ENCODE data around the gene GPSM1.

Gene GPSM1

DNA sequence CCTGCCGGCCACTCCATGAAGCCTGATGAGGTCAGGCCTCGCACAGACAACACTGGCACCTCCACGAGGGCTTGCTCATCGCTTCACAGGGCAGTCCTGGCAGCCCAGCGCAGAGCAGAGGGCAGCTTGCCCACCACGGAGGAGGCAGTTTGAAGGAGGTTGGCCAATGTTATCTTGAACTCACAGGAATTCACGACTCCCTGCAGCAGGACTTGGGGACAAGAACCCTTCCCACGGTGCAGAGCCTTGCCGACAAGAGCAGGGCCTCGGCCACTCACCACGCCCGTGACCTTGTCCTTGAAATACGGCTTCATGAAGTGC, 67.6 kb downstream of the GPSM1 start:
- Histone ChIP-seq H3K36me3 (replicated peaks) (peaks cover 78% of the 10 kb centered on the region), H3K27me3 (ENCODE audit: low read depth) (no peaks in the 10 kb centered on the region), H3K9me3 (no peaks in the 10 kb centered on the region), H3K4me3 (no peak overlapping the region), H3K4me1 (peaks cover 5% of the 10 kb centered on the region; the same call in 1 of the 2 replicates)
- no peak for DNase-seq (ENCODE audit: low spot score in 2 of 2)
- in situ Hi-C loops (cut with MboI; ENCODE audit: low sequenced_read_pairs): no loop called here

- H3K4me3 ChIP-seq: no peak overlapping the region
- in situ Hi-C loops (cut with MboI; ENCODE audit: low sequenced_read_pairs): no loop called here
- H3K4me1 ChIP-seq: peaks cover 9% of the 10 kb centered on the region; the same call in 1 of the 2 replicates
- no peaks in the 10 kb centered on the region for H3K9me3 ChIP-seq
- H3K36me3 ChIP-seq (replicated peaks): peaks cover 76% of the 10 kb centered on the region
- no peaks in the 10 kb centered on the region for H3K27me3 ChIP-seq (ENCODE audit: low read depth)
- DNase-seq (ENCODE audit: low spot score in 2 of 2): no peak
Measured at GRCh38 chr9:136395345-136396218, 68.2 kb downstream of the GPSM1 start.

GRCh38 chr9:136396219-136396515, 68.8 kb downstream of the GPSM1 start:
- peaks cover 72% of the 10 kb centered on the region for H3K36me3 ChIP-seq (replicated peaks)
- no peaks in the 10 kb centered on the region for H3K27me3 ChIP-seq (ENCODE audit: low read depth)
- H3K4me1 ChIP-seq: peaks cover 9% of the 10 kb centered on the region; the same call in 1 of the 2 replicates
- no peak for DNase-seq (ENCODE audit: low spot score in 2 of 2)
- in situ Hi-C loops (cut with MboI; ENCODE audit: low sequenced_read_pairs): no loop called here
- H3K9me3 ChIP-seq: no peaks in the 10 kb centered on the region
- H3K4me3 ChIP-seq: no peak overlapping the region

GRCh38 chr9:136397643-136398042, 70.3 kb downstream of the GPSM1 start:
- DNase-seq (ENCODE audit: low spot score in 2 of 2): no peak
- Histone ChIP-seq H3K27me3 (ENCODE audit: low read depth) (no peaks in the 10 kb centered on the region), H3K4me1 (peaks cover 9% of the 10 kb centered on the region; the same call in 1 of the 2 replicates), H3K36me3 (replicated peaks) (peaks cover 65% of the 10 kb centered on the region), H3K9me3 (no peaks in the 10 kb centered on the region), H3K4me3 (no peak overlapping the region)
- in situ Hi-C loops (cut with MboI; ENCODE audit: low sequenced_read_pairs): no loop called here

- no peaks in the 10 kb centered on the region for H3K27me3 ChIP-seq (ENCODE audit: low read depth)
- peaks cover 9% of the 10 kb centered on the region; the same call in 1 of the 2 replicates for H3K4me1 ChIP-seq
- DNase-seq (ENCODE audit: low spot score in 2 of 2): no peak
- in situ Hi-C loops (cut with MboI; ENCODE audit: low sequenced_read_pairs): no loop called here
- peaks cover 58% of the 10 kb centered on the region for H3K36me3 ChIP-seq (replicated peaks)
- no peaks in the 10 kb centered on the region for H3K9me3 ChIP-seq
- peak overlapping the region; percentile 82 for H3K4me3 ChIP-seq
Measured at GRCh38 chr9:136398286-136398685, 70.9 kb downstream of the GPSM1 start.

- in situ Hi-C loops (cut with MboI; ENCODE audit: low sequenced_read_pairs): no loop called here
- Histone ChIP-seq H3K27me3 (ENCODE audit: low read depth) (no peaks in the 10 kb centered on the region), H3K36me3 (replicated peaks) (peaks cover 56% of the 10 kb centered on the region), H3K9me3 (no peaks in the 10 kb centered on the region), H3K4me1 (peaks cover 9% of the 10 kb centered on the region; the same call in 1 of the 2 replicates), H3K4me3 (peak overlapping the region; percentile 82)
- DNase-seq (ENCODE audit: low spot score in 2 of 2): peak in 1 of 2 experiments; percentile 36
Measured at GRCh38 chr9:136399176-136400037, 72.1 kb downstream of the GPSM1 start.

GRCh38 chr9:136400038-136400834, 72.9 kb downstream of the GPSM1 start, which contains the start of gene SNAPC4:
Gene SNAPC4, minus strand, starts transcription at chr9:136400170. Its CDS starts 1,742 bp downstream, at chr9:136398428.
- Histone ChIP-seq H3K27me3 (ENCODE audit: low read depth) (no peaks in the 10 kb centered on the region), H3K4me1 (peaks cover 9% of the 10 kb centered on the region; the same call in 1 of the 2 replicates), H3K9me3 (no peaks in the 10 kb centered on the region), H3K4me3 (peak within 1 kb of the TSS; percentile 82), H3K36me3 (replicated peaks) (peaks cover 56% of the 10 kb centered on the region)
- peak; percentile 80 to 91 for DNase-seq (ENCODE audit: low spot score in 2 of 2)
- in situ Hi-C loops (cut with MboI; ENCODE audit: low sequenced_read_pairs): no loop called here

- H3K4me3 ChIP-seq: no peak overlapping the region
- no peaks in the 10 kb centered on the region for H3K27me3 ChIP-seq (ENCODE audit: low read depth)
- in situ Hi-C loops (cut with MboI; ENCODE audit: low sequenced_read_pairs): no loop called here
- H3K36me3 ChIP-seq (replicated peaks): peaks cover 56% of the 10 kb centered on the region
- peaks cover 9% of the 10 kb centered on the region; the same call in 1 of the 2 replicates for H3K4me1 ChIP-seq
- H3K9me3 ChIP-seq: no peaks in the 10 kb centered on the region
- DNase-seq (ENCODE audit: low spot score in 2 of 2): no peak
Measured at GRCh38 chr9:136401173-136401922, 74.0 kb downstream of the GPSM1 start.

- H3K9me3 ChIP-seq: no peaks in the 10 kb centered on the region
- no peak for DNase-seq (ENCODE audit: low spot score in 2 of 2)
- no peak overlapping the region for H3K4me3 ChIP-seq
- no peaks in the 10 kb centered on the region for H3K27me3 ChIP-seq (ENCODE audit: low read depth)
- peaks cover 9% of the 10 kb centered on the region; the same call in 1 of the 2 replicates for H3K4me1 ChIP-seq
- H3K36me3 ChIP-seq (replicated peaks): peaks cover 56% of the 10 kb centered on the region
- in situ Hi-C loops (cut with MboI; ENCODE audit: low sequenced_read_pairs): no loop called here
Measured at GRCh38 chr9:136402067-136402466, 74.7 kb downstream of the GPSM1 start.

GRCh38 chr9:136403538-136403914, 76.2 kb downstream of the GPSM1 start:
- H3K9me3 ChIP-seq: no peaks in the 10 kb centered on the region
- in situ Hi-C loops (cut with MboI; ENCODE audit: low sequenced_read_pairs): no loop called here
- H3K27me3 ChIP-seq (ENCODE audit: low read depth): no peaks in the 10 kb centered on the region
- no peak overlapping the region for H3K4me3 ChIP-seq
- H3K4me1 ChIP-seq: peaks cover 7% of the 10 kb centered on the region; the same call in 1 of the 2 replicates
- no peak for DNase-seq (ENCODE audit: low spot score in 2 of 2)
- H3K36me3 ChIP-seq (replicated peaks): peaks cover 58% of the 10 kb centered on the region

DNA sequence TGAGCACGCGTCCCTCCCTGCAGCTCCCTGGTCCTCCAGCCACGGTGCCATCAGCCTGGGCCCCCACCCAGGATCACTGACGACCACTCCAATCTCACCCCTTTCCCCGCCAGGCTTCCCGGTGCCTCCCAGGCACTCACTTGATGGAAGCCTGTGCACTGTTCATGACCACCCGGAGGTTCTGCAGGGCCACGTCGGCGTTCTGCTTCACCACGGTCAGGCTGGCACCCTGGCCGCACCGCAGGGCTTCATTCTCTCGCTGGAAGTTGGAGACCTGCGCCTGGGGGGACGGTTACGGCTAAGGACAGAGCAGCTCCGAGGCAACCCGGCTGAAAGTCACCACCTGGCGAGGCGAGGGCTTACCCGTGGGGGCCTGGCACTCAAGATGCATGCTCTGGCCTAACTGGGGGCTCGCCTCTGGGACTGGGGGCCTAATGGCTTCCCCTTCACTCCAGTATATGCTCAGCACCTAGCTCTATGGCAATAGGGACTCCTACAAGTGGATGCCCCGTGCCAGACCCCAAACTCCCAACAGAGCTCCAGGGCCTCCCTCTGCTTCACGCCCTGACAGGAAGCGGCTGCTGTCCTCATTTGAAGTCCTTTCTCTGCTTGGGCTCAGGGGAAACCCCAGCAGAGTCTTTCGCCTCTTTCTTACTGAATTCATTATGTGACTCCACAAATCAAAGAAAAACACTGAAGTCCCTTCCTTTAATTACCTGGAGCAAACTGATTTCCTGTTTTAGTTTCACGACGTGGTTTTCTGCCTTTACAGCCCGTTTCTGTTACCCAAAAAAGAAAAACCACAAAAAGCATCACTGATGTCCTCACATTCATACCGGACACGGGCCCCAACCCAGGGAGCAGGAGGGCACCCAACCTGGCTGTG, 76.8 kb downstream of the GPSM1 start:
- Histone ChIP-seq H3K27me3 (ENCODE audit: low read depth) (no peaks in the 10 kb centered on the region), H3K4me1 (peaks cover 6% of the 10 kb centered on the region), H3K4me3 (no peak overlapping the region), H3K9me3 (no peaks in the 10 kb centered on the region), H3K36me3 (replicated peaks) (peaks cover 58% of the 10 kb centered on the region)
- in situ Hi-C loops (cut with MboI; ENCODE audit: low sequenced_read_pairs): no loop called here
- DNase-seq (ENCODE audit: low spot score in 2 of 2): no peak

GRCh38 chr9:136404801-136405136, 77.4 kb downstream of the GPSM1 start:
- Histone ChIP-seq H3K27me3 (ENCODE audit: low read depth) (no peaks in the 10 kb centered on the region), H3K4me3 (no peak overlapping the region), H3K4me1 (peaks cover 12% of the 10 kb centered on the region), H3K36me3 (replicated peaks) (peaks cover 61% of the 10 kb centered on the region), H3K9me3 (no peaks in the 10 kb centered on the region)
- no peak for DNase-seq (ENCODE audit: low spot score in 2 of 2)
- in situ Hi-C loops (cut with MboI; ENCODE audit: low sequenced_read_pairs): no loop called here
